HG02938 (cell line): ENCODE data around the gene AXL.
"Not testable (repeated sequence)": the region's sequence is repeated elsewhere in the genome, so short reads cannot be mapped to it uniquely, and the experiment has no call there.

Experiments used
- ATAC-seq: cut with Tn5 transposase; IDR thresholded peaks from one replicate; pipeline ENCODE4 v1.9.1; 2021; ENCODE audit warnings: mild to moderate bottlenecking, moderate library complexity; ENCODE audit not compliant: unreplicated experiment

Gene AXL

DNA sequence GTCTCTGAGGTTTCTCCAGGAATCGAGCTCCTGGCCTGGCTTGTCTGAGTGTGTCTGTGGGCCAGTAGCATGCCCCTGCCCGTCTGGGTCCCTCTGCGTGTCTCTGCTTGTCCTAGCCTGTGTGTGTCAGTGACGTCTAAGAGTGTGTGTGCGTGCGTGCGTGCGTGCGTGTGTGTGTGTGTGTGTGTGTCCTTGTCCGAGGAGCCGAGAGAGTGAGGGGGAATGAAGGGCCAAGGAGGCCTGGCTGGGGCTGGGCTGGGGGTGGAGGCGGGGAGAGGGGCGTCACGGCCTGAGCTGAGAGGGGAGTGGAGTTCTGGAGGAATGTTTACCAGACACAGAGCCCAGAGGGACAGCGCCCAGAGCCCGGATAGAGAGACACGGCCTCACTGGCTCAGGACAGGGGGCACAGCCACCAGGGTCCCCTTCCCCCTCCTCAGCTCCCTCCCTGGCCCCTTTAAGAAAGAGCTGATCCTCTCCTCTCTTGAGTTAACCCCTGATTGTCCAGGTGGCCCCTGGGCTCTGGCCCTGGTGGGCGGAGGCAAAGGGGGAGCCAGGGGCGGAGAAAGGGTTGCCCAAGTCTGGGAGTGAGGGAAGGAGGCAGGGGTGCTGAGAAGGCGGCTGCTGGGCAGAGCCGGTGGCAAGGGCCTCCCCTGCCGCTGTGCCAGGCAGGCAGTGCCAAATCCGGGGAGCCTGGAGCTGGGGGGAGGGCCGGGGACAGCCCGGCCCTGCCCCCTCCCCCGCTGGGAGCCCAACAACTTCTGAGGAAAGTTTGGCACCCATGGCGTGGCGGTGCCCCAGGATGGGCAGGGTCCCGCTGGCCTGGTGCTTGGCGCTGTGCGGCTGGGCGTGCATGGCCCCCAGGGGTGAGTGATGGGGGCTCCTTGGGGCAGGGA lies at the start of gene AXL:
Gene AXL (plus strand): TSS at position 609 of the 893 bp plus-strand sequence. CDS start 170 bp downstream, at position 779.
- no peak for ATAC-seq

DNA sequence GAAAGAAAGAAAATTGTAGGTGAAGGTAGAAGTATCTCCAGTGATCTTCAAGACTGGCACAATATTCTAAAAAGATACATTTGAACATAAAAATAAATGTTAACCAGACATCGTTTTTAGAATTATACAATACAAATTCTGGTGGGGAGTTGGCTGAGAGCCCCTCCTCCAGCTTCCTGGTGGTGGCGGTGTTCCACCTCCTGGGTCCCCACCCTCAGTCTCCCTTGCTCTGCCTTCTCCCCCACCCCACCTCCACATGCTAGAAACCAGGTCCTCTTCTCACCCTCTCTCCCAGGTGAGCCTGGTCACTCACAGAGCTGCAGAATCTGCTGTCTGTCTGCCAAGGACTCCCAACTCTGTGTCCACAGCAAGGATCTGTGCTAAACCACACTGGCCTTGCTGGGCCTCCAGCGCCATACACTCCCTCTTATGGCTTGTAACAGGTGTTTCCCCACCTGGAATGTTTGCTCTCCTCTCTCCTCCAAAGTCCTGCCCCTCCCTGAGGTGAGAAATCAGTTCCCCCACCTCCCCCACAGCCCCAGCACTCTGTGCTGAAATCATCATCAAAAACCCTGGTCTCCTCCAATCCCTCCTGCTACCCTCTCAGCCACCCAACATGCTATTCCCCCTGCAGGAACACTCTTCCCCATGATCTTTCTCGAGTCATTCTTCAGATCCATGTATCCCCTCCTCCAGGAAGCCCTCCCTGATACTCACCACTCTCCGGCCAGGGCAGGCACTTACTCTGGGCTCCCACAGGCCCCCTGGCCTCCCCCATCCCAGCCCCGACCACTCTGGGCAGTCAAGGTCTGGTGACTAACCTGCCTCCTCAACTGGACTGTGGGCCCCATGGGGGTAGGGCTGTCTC lies 46.5 kb upstream of the AXL start:
- no peak for ATAC-seq

DNA sequence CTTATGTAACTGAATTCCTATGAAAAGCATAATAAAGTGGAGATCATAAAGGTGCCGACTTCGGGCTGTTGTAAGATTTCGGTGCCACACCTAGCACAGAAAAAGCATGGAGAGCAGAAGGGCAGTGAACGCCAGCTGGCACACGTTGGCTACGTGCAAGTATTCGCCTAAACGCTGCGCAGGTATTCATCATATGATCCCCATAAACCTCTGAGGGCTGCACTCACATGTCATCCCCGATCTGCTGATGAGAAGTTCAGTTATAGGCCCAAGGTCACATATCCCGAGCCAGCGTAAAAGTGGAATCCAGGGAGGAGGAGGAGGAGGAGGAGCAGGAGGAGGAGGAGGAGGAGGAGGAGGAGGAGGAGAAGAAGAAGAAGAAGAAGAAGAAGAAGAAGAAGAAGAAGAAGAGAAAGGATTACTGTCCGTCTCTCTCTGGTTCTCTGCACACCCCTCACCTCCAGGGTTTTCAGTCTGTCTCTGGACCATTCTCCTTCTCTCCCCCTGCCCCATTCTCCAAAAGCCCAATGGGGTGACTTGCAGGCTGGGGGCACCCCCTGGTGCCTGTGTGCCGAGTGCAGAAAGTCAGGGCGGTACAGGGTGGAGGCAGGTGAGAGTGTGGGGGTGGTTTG lies 44.6 kb upstream of the AXL start:
- ATAC-seq = no peak

DNA sequence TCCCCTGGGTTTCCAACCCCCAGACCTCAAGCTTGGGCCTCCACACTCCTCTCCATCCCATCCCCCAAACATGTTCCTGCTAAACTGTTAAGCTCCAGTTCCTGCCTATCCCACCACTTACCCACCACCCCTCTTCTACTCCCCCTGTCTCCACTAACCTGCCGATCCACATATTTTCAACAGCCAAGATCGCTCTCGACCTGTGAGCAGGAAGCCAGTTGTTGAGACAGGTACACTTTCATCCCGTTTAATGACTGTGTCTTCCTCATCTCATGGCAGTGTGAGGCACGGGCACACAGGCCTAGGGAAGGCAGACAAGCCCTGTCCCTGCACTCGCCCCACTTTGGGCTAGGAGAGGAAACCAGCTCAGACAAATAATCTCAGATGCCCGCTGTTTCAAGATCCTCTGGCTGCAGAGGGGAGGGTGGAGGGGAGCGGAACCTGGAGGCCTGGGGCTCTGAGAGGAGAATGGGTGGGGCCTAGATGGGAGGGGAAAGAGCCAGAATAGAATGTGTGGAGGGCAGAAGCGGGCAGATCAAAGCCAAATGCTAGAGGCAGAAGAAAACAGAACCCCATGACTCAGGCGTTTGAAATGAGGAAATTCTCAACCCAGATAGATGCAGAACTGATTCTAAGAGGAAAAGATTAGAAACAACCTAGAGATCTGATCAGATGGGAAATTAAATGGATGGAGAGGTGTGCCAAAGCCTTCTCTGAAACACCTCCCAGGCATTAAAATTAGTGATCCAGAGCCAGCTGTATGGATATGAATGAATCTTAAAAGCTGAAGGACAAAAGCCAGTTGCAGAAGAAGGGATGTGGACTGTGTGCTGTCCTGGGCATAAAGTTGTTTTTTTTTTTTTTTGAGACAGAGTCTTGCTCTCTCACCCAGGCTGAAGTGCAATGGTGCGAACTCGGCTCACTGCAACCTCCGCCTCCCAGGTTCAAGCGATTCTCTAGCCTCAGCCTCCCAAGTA lies 42.9 kb upstream of the AXL start:
- ATAC-seq = no peak

DNA sequence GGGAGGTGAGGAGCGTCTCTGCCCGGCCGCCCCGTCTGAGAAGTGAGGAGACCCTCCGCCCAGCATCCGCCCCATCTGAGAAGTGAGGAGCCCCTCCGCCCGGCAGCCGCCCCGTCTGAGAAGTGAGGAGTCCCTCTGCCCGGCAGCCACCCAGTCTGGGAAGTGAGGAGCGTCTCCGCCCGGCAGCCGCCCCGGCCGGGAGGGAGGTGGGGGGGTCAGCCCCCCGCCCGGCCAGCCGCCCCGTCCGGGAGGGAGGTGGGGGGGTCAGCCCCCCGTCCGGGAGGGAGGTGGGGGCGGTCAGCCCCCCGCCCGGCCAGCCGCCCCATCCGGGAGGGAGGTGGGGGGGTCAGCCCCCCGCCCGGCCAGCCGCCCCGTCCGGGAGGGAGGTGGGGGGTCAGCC lies 38.9 kb upstream of the AXL start:
- not testable (repeated sequence) for ATAC-seq

DNA sequence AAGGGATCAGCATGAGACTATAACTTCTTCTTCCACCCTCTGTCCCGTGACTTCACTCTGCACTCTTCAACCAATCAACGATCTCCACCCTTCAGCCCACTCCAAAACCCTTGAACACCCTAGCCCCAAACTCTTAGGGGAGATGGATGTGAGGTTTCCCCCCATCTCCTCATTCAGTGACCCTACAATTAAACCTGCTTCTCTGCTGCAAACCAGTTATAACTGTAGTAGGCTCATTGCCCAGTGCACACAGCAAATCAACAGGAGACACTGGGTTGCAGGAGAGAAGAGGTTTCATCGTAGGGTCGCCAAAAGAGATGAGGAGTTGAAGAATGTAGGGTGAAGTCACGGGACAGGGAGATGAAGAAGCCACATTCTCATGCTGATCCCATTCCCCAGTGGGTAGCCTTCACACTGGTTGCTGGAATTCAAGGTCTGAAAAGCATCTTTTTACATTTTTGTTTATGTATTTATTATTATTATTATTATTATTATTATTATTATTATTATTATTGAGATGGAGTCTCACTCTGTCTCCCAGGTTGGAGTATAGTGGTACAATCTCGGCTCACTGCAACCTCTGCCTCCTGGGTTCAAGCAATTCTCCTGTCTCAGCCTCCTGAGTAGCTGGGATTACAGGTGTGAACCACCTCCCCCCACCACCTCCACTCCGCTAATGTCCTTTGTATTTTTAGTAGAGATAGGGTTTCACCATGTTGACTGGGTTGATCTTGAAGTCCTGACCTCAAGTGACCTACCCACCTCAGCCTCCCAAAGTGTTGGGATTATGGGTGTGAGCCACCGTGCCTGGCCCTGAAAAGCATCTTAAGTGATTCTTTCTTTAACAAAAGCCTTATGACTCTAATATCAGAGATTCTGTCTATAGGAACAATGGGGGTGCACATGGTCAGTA lies 31.8 kb upstream of the AXL start:
- no peak for ATAC-seq

DNA sequence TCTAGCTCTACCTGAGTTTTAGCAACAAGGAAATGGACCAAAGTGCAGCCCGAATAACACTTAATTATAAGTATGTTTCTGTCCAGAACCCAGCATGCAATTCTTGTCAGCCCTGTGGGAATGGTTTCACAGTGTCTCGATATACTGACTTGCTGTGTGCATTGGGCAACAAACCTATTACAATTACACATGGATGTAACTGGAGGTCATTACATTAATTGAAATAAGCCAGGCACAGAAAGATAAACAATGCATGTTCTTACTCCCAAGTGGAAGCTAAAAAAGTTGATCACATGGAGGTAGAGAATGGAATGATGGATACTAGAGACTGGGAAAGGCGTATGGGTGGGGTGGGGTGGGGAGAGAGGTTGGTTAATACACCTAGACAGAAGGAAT lies 31.1 kb upstream of the AXL start:
- no peak for ATAC-seq

DNA sequence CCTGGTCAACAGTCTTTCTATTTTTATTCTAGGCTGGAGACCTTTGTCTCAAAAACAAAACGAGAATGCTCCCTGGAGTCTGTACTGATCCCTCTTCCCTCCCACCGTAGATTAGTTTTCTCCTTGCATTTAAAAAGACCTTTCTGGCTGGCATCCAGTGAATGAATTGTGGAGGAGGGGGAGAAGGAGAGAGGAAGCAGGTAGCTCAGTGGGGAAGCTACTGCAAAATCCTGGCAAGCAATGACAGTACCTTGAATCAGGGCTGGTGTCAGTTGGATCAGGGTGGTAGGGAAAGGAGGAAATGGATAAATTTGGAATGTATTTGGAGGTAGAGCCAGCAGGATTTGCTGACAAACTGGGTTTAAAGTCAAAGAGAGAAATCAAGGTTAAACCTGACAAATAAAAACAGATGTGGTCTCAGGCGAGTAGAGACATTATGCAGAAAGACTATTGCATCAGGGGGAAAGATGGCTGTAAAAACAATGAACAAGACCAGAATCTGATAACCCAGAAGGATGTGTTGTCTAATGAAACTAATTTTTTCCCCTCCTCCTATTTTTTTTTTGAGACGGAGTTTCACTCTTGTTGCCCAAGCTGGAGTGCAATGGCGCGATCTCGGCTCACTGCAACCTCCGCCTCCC lies 29.5 kb upstream of the AXL start:
- ATAC-seq = no peak

DNA sequence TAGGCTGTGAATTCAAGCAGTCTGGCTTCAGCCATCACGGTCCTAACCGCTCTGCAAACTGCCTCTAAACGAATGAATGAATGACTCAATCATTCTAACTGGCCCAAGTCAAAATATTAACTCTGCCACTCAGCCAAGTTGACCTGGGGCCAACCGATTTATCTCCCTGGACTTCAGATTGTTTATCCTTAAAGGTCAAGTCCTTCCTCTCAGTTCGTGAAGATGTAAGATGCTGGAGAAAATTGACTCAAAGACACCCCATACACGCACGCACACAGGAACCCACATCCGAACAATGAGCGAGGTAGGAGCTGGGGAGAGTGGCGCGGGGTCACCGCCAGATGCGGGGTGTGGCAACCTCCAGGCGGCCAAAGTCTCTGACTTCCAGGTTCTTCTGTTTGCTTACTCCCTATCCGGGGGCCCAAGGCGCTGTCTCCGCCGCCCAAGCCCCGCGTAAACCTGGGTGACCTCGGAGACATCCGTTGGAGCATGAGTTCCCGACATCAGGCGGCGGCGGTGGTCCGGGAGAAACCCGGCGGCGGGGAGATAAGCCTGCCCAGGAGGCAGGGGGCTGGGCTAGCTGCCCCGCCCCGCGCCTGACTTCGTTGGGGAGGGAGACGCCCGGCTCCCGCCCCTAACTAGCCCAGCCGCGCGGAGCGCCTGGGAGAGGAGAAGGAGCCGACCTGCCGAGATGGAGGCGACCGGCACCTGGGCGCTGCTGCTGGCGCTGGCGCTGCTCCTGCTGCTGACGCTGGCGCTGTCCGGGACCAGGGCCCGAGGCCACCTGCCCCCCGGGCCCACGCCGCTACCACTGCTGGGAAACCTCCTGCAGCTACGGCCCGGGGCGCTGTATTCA lies 26.2 kb upstream of the AXL start, which contains the start of gene CYP2S1:
Gene CYP2S1 (plus strand): TSS at position 646 of the 856 bp plus-strand sequence. CDS start 46 bp downstream, at position 692.
- no peak for ATAC-seq

DNA sequence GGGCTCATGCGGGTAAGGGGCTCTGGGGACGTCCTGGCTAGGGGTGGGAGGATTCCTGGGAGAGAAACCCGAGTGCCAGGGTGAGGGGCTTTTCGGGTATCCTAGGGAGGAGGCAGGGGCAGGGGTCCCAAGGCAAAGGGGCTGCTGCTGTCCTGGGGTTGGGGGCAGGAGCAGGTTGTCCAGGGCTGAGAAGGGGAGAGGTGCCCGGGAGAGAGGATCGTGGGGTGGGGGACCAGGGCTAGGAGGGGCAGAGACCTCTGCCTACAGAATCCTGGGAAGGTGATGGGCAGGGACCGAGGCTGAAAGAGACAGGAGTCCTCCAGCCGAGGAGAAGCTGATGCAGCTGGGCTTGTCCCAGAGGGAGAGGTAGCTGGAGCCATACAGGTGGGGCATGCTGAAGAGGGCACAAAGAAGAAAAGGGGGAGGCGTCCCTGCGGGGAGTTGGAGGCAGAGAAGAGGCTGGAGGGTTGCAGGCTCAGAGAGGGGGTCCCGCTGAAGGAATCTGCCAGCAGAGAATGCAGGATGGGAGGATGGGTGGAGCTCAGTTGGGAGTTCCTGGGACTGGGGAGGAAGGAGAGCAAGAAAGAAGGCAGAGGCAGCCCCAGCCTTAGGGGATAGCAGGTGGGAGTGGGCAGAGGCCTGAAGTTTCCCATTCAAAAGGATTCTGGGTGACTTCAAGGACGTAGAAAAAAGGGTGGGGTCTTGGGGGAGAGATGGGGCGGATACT lies 25.4 kb upstream of the AXL start:
- no peak for ATAC-seq

DNA sequence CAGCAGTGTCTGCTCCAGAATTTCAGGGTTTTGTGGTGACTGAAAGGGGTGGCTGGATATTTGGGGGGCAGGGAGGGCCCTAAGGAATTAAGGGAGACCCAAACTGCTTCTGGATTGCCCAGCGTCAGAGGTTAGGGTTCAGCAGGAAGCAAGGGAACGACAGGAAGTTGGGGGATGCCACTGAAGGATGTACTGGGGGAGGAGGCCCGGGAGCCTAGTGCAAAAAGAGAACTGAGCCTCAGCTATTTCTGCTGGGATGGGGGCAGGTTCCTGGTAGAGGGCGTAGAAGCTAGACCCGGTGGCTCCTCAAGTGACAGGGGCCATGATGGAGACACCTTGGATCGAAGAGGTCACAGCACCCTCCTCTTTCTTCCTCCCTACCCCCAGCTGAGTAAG lies 24.9 kb upstream of the AXL start:
- ATAC-seq = no peak

DNA sequence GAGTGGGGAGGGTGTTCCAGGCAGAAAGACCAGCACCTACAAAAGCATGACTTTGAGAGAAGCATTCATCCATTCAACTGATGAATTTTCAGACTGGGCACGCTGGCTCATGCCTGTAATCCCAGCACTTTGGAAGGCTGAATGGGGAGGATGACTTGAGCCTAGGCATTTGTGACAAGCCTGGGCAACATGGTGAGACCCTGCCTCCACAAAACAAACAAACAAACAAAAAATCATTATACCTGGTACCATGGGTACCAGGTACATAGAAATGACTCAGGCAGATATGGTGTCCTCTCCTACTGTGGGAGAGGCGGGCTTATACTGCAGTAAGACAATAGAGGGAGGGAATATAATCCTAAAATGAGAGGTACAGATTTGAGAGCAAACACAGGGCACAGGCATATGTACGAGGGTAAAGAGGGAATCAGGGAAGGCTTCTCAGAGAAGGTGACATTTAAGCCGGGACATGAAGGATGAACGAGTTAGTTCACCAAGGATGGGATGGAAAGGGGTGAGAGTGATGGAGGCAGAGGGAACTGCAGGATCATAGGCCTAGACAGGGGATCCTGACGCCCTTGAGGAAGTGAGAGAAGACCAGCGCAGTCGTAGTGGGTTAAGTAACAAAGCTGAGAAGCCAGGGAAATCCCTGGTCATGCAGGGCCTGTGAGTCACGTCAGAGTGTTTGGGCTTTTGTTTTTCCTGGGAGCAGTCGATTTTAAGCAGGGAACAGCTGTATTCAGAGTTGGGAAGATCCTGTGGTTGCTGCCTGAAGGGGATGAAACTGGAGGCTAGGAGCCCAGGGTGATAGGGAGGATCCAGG lies 23.1 kb upstream of the AXL start:
- ATAC-seq = no peak

DNA sequence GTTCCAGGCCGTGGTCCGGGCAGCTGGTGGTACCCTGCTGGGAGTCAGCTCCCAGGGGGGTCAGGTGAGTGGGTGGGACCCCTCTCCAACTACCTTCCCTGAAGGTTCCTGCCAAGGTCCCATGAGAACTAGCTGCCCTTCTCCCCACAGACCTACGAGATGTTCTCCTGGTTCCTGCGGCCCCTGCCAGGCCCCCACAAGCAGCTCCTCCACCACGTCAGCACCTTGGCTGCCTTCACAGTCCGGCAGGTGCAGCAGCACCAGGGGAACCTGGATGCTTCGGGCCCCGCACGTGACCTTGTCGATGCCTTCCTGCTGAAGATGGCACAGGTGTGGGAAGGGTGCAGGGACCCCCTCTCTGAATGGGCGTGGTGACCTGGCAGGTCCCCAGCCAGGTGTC lies 20.5 kb upstream of the AXL start:
- ATAC-seq = no peak

DNA sequence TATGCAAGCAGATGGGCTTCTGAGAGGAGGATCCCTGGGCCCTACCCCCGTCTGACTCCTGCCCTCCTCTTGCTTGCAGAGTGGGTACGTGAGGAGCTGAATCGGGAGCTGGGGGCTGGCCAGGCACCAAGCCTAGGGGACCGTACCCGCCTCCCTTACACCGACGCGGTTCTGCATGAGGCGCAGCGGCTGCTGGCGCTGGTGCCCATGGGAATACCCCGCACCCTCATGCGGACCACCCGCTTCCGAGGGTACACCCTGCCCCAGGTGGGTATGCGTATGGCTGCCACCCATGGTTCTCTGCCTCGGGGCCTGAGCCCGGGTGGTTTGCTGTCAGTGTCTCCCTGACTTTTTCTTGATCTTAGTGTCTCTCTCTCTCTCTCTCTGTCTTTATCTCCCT lies 15.7 kb upstream of the AXL start:
- no peak for ATAC-seq

DNA sequence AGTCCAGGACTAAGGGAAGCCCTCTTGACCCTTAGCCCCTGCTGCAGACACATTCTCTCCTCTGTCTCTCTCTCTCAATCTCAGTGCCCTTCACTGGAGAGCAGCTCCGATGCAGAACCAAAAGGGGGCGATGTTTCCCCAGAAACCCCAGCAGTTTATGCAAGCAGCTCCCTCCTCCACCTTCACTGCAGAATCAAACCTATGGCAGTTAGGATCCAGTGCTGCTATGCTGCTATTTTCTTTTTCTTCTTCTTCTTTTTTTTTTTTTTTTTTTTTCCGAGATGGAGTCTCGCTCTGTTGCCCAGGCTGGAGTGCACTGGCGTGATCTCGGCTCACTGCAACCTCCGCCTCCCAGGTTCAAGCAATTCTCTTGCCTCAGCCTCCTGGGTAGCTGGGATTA lies 14.7 kb upstream of the AXL start:
- ATAC-seq = not testable (repeated sequence)

DNA sequence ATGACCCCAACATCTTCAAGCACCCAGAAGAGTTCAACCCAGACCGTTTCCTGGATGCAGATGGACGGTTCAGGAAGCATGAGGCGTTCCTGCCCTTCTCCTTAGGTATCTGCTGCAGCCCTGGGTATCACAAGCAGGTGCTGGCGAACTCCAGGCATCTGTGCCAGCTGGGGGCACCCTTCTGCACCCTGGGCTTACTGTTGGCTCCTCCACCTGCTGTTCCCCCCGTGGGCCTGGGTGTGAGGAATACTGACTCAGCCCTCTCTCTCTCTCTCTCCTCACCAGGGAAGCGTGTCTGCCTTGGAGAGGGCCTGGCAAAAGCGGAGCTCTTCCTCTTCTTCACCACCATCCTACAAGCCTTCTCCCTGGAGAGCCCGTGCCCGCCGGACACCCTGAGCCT lies 13.0 kb upstream of the AXL start:
- ATAC-seq = no peak
